GM12878 (cell line): ENCODE measurements around the gene C20orf202. TPM values are rescaled to one million over a fixed set of nuclear protein-coding genes. Genes with fewer than 3 reads are reported as not detected.

ENCODE experiments used
- ATAC-seq: fragments of 200-7000 bp; cut with Tn5 transposase; 3 replicates; pipeline ENCODE4 v1.9.1; 2020; ENCODE audit warnings: mild to moderate bottlenecking, moderate library complexity
- BruUV-seq: library from RNA; stranded (reverse); fragments of 400-500 nt; replicated peaks from 2 replicates; lab custom pipeline; 2021; lab: Mats Ljungman, UMichigan
- CTCF ChIA-PET: fragments of 300-600 bp; sonication (Branson Sonifier 250); formaldehyde crosslinking; extraction: SDS; loops from one replicate; lab custom pipeline; 2021; ENCODE audit warnings: inconsistent platforms; lab: Yijun Ruan, JAX
- POLR2A ChIA-PET: fragments of 350-600 bp; formaldehyde crosslinking; extraction: SDS; loops from one replicate; lab custom pipeline; 2021; ENCODE audit warnings: inconsistent platforms; lab: Charles Lee
- RAD21 ChIA-PET: fragments of 300-600 bp; sonication (Branson Sonifier 250); formaldehyde crosslinking; loops from one replicate; lab custom pipeline; 2023; ENCODE audit warnings: antibody characterized with exemption; ENCODE audit not compliant: unreplicated experiment; lab: Charles Lee
- SMC1A ChIA-PET: fragments of 300-600 bp; sonication (Branson Sonifier 250); formaldehyde crosslinking; loops from one replicate; lab custom pipeline; 2023; ENCODE audit not compliant: unreplicated experiment, uncharacterized antibody; lab: Charles Lee
- DNase-seq: peaks from one replicate; pipeline ENCODE4 v3.0.0-alpha.2; 2011; ENCODE audit warnings: low read depth, low spot score
- FAIRE-seq: peaks from 3 replicates; lab custom pipeline; 2011; peaks lifted over from hg19 to GRCh38; lab: Jason Lieb, UNC
- H2AFZ ChIP-seq: 2 replicates; pipeline ENCODE4 v1.6.0; 2011; ENCODE audit warnings: low read depth, low read length, control low read depth; ENCODE audit not compliant: control insufficient read depth
- H3K27ac ChIP-seq: 2 replicates; pipeline ENCODE4 v1.5.1; 2011; ENCODE audit warnings: control low read depth; ENCODE audit not compliant: control insufficient read depth, insufficient read depth
- H3K27me3 ChIP-seq, 2 experiments: replicated peaks in 1 of 2; 2 replicates each; pipeline versions ENCODE4 v1.6.0 to v1.6.1; 2011; ENCODE audit warnings: low read length in 1 of 2; ENCODE audit not compliant: control insufficient read depth in 2 of 2, insufficient read depth in 2 of 2
- H3K36me3 ChIP-seq, 2 experiments: 2 replicates each; pipeline ENCODE4 v1.5.1; 2011; ENCODE audit warnings: low read length in 1 of 2; ENCODE audit not compliant: control insufficient read depth in 2 of 2, insufficient read depth in 2 of 2
- H3K4me1 ChIP-seq: 2 replicates; pipeline ENCODE4 v1.6.1; 2011; ENCODE audit warnings: mild to moderate bottlenecking, low read length, moderate library complexity, mixed read lengths; ENCODE audit not compliant: control insufficient read depth, insufficient read depth
- H3K4me2 ChIP-seq: 2 replicates; pipeline ENCODE4 v1.6.0; 2011; ENCODE audit warnings: control low read depth; ENCODE audit not compliant: control insufficient read depth, insufficient read depth
- H3K4me3 ChIP-seq: fragments of 200-600 bp; sonication (generic); 2 replicates; pipeline ENCODE4 v1.5.1; 2016
- H3K79me2 ChIP-seq: 2 replicates; pipeline ENCODE4 v1.6.0; 2011; ENCODE audit warnings: low read length; ENCODE audit not compliant: control insufficient read depth, insufficient read depth
- H3K9ac ChIP-seq: 2 replicates; pipeline ENCODE4 v1.8.0; 2011; ENCODE audit warnings: low read length, control low read depth, mixed read lengths; ENCODE audit not compliant: control insufficient read depth, insufficient read depth
- H3K9me3 ChIP-seq: replicated peaks from 3 replicates; pipeline ENCODE4 v1.5.1; 2011; ENCODE audit warnings: mild to moderate bottlenecking, low read length; ENCODE audit not compliant: control insufficient read depth, insufficient read depth
- H4K20me1 ChIP-seq: 2 replicates; pipeline ENCODE4 v1.6.0; 2011; ENCODE audit not compliant: control insufficient read depth, insufficient read depth
- BMI1 ChIP-seq: fragments of 450-650 bp; IDR thresholded peaks from 2 replicates; pipeline ENCODE4 v1.6.1; 2016; ENCODE audit warnings: mild to moderate bottlenecking, moderate library complexity, borderline replicate concordance
- BRCA1 ChIP-seq: IDR thresholded peaks from 2 replicates; pipeline ENCODE4 v1.6.1; 2011; ENCODE audit warnings: low read depth, low read length, improper control_type of control experiment
- CHD4 ChIP-seq: fragments of 200-600 bp; sonication (generic); IDR thresholded peaks from 2 replicates; pipeline ENCODE4 v1.6.1; 2016; ENCODE audit warnings: mild to moderate bottlenecking
- FOXM1 ChIP-seq: IDR thresholded peaks from 2 replicates; pipeline ENCODE4 v1.6.1; 2012; ENCODE audit warnings: low read depth, mild to moderate bottlenecking, inconsistent platforms, low read length, moderate library complexity
- HCFC1 ChIP-seq: fragments of 150-350 bp; IDR thresholded peaks from 2 replicates; pipeline ENCODE4 v1.6.1; 2014; ENCODE audit warnings: low read length
- HSF1 ChIP-seq: fragments of 150-350 bp; IDR thresholded peaks from 2 replicates; pipeline ENCODE4 v1.6.1; 2014; ENCODE audit warnings: mild to moderate bottlenecking, low read depth, low read length
- IKZF2 ChIP-seq, 2 experiments: fragments of 450-650 bp; IDR thresholded peaks; 2 replicates each; pipeline ENCODE4 v1.6.1; 2017; ENCODE audit warnings: mild to moderate bottlenecking in 2 of 2, moderate library complexity in 2 of 2
- JUND ChIP-seq: IDR thresholded peaks from 2 replicates; pipeline ENCODE4 v1.6.1; 2012; ENCODE audit warnings: low read depth, mild to moderate bottlenecking, low read length, improper control_type of control experiment, moderate library complexity
- MLLT1 ChIP-seq: fragments of 450-650 bp; IDR thresholded peaks from 2 replicates; pipeline ENCODE4 v1.6.1; 2016; ENCODE audit warnings: mild to moderate bottlenecking
- WGBS: methylation state at CpG from one replicate; pipeline ENCODE4 v1.1.6; 2016; ENCODE audit warnings: low lambda C conversion rate; ENCODE audit not compliant: insufficient replicate concordance, insufficient coverage; ENCODE audit errors: missing lambda C conversion rate; 5-methylcytosine and 5-hydroxymethylcytosine counted together
- in situ Hi-C: fragments of 300-500 bp; cut with MboI; formaldehyde crosslinking; loops from 9 replicates; pipeline ENCODE4 v1.14.3; 2018; ENCODE audit warnings: mixed read lengths
- intact Hi-C: fragments of 100-400 bp; cut with micrococcal nuclease; formaldehyde crosslinking; loops from one replicate; pipeline ENCODE4 v1.14.2; 2022; ENCODE audit not compliant: unreplicated experiment
- polyA plus RNA-seq, 11 experiments: library from polyadenylated mRNA; depleted of rRNA in 4 of 11; unstranded in 6 of 11; stranded (reverse) in 5 of 11; fragments of >200 nt; fragmentation: Nextera tagmentation in 4 of 11; fragmentation: Illumina TruSeq in 1 of 11; extraction: Ambion mirVana in 4 of 11; extraction: Trizol in 1 of 11; gene quantifications; 1 replicate in 1 of 11; 2 replicates in 10 of 11; pipeline versions ENCODE4 v1.2.1 to v1.2.3, GENCODE V29; 2011 to 2016; ENCODE audit warnings: inconsistent platforms in 2 of 11, missing spikeins in 2 of 11, low read depth in 1 of 11
- total RNA-seq, 4 experiments: library from RNA; depleted of rRNA in 3 of 4; stranded (reverse); fragments of >200 nt in 3 of 4; fragmentation: Illumina TruSeq in 1 of 4; extraction: Trizol in 1 of 4; gene quantifications; 2 replicates each; pipeline versions ENCODE4 v1.2.1 to v1.2.3, GENCODE V29; 2013 to 2021

C20orf202 gene
- total and polyA plus RNA-seq, 10 of the 15 experiments (the other 5 are each of a cell fraction or from before 2014, with no cell fraction given) = 0.04 TPM; not detected in 8

GRCh38 chr20:1199212-1199873 lies 3.9 kb upstream of the C20orf202 start:
- no TSS peak for BruUV-seq
- no peaks in the 10 kb centered on the region for H3K36me3 ChIP-seq
- ChIA-PET CTCF (interaction anchor here (0.8 kb wide), 1 partner anchor 14 kb away, joined by 3 read pairs; no protein-coding TSS in a partner anchor), RAD21 (no interaction called here), SMC1A (no interaction called here), POLR2A (no interaction called here)
- in situ Hi-C loops (no loop called here), intact Hi-C loops (no loop called here)
- TF ChIP-seq IKZF2 (IDR thresholded peaks at IDR 0.05) (no peak), BMI1 (no peak), CHD4 (no peak), MLLT1 (no peak), BRCA1 (no peak), JUND (no peak), FOXM1 (no peak), HCFC1 (no peak), HSF1 (no peak)
- no peaks in the 10 kb centered on the region for H3K79me2 ChIP-seq
- H3K27ac ChIP-seq = no peak overlapping the region
- H3K9me3 ChIP-seq = no peaks in the 10 kb centered on the region
- no peak overlapping the region for H3K9ac ChIP-seq
- H4K20me1 ChIP-seq = no peaks in the 10 kb centered on the region
- H2AFZ ChIP-seq = no peak overlapping the region
- FAIRE-seq (no peak), DNase-seq (no peak), ATAC-seq (no peak)
- no peaks in the 10 kb centered on the region for H3K4me1 ChIP-seq
- WGBS = 11% methylated on average over 7 of the region's 7 CpGs
- no peak overlapping the region for H3K4me3 ChIP-seq
- H3K4me2 ChIP-seq = no peak overlapping the region
- no peaks in the 10 kb centered on the region; a peak in 2 of 4 replicates for H3K27me3 ChIP-seq
